ENCODE data around the gene ARL6.

ARL6 gene

GRCh38 chr3:97817965-97818364, 53.4 kb downstream of the ARL6 start:
- H3K4me3 ChIP-seq (ENCODE audit: control insufficient read depth, low read depth, low read length), result no peak overlapping the region
- no peak for DNase-seq (ENCODE audit: low read depth)
- no peak for TF ChIP-seq CTCF (IDR thresholded peaks at IDR 0.05; ENCODE audit: control insufficient read depth, insufficient read depth, low read depth, low read length, missing control alignments)

- no peak for TF ChIP-seq CTCF (IDR thresholded peaks at IDR 0.05; ENCODE audit: control insufficient read depth, insufficient read depth, low read depth, low read length, missing control alignments)
- DNase-seq (ENCODE audit: low read depth), result no peak
- H3K4me3 ChIP-seq (ENCODE audit: control insufficient read depth, low read depth, low read length), result no peak overlapping the region; the same call in 1 of the 2 replicates
Measured at GRCh38 chr3:97820780-97821179, 56.2 kb downstream of the ARL6 start.

- no peak for TF ChIP-seq CTCF (IDR thresholded peaks at IDR 0.05; ENCODE audit: control insufficient read depth, insufficient read depth, low read depth, low read length, missing control alignments)
- H3K4me3 ChIP-seq (ENCODE audit: control insufficient read depth, low read depth, low read length), result peak overlapping the region; percentile 72
- DNase-seq (ENCODE audit: low read depth), result no peak
Measured at GRCh38 chr3:97821287-97821773, 56.8 kb downstream of the ARL6 start.

GRCh38 chr3:97821774-97822358, 57.3 kb downstream of the ARL6 start, which contains the start of gene CRYBG3:
TSS of gene CRYBG3 (plus strand) at chr3:97822011. CDS start at chr3:97822207, 196 bp downstream.
- TF ChIP-seq CTCF (IDR thresholded peaks at IDR 0.05; ENCODE audit: control insufficient read depth, insufficient read depth, low read depth, low read length, missing control alignments), result peak; percentile 52
- peak within 1 kb of the TSS; percentile 83 for H3K4me3 ChIP-seq (ENCODE audit: control insufficient read depth, low read depth, low read length)
- no peak for DNase-seq (ENCODE audit: low read depth)

- peak overlapping the region; percentile 83 for H3K4me3 ChIP-seq (ENCODE audit: control insufficient read depth, low read depth, low read length)
- no peak for DNase-seq (ENCODE audit: low read depth)
- no peak for TF ChIP-seq CTCF (IDR thresholded peaks at IDR 0.05; ENCODE audit: control insufficient read depth, insufficient read depth, low read depth, low read length, missing control alignments)
Measured at GRCh38 chr3:97822359-97822775, 57.8 kb downstream of the ARL6 start.

GRCh38 chr3:97823046-97824004, 58.8 kb downstream of the ARL6 start:
- TF ChIP-seq CTCF (IDR thresholded peaks at IDR 0.05; ENCODE audit: control insufficient read depth, insufficient read depth, low read depth, low read length, missing control alignments), result no peak
- peak overlapping the region; percentile 83 for H3K4me3 ChIP-seq (ENCODE audit: control insufficient read depth, low read depth, low read length)
- DNase-seq (ENCODE audit: low read depth), result no peak
